ENCODE measurements around the gene KCNH2.

KCNH2 gene

GRCh38 chr7:151007469-151007898 lies 29.4 kb upstream of the KCNH2 start:
- no peak for DNase-seq (ENCODE audit: low read depth)
- in situ Hi-C loops (cut with HindIII; ENCODE audit: low sequenced_read_pairs), result no loop called here
- TF ChIP-seq CTCF (IDR thresholded peaks at IDR 0.05; ENCODE audit: low read depth, low read length, missing control alignments), result no peak
- no peak overlapping the region for H3K4me3 ChIP-seq (ENCODE audit: low read depth, low read length)

GRCh38 chr7:151006590-151007300 lies 28.6 kb upstream of the KCNH2 start:
- H3K4me3 ChIP-seq (ENCODE audit: low read depth, low read length), result no peak overlapping the region
- in situ Hi-C loops (cut with HindIII; ENCODE audit: low sequenced_read_pairs), result no loop called here
- DNase-seq (ENCODE audit: low read depth), result no peak
- no peak for TF ChIP-seq CTCF (IDR thresholded peaks at IDR 0.05; ENCODE audit: low read depth, low read length, missing control alignments)

- TF ChIP-seq CTCF (IDR thresholded peaks at IDR 0.05; ENCODE audit: low read depth, low read length, missing control alignments), result no peak
- in situ Hi-C loops (cut with HindIII; ENCODE audit: low sequenced_read_pairs), result no loop called here
- no peak overlapping the region for H3K4me3 ChIP-seq (ENCODE audit: low read depth, low read length)
- no peak for DNase-seq (ENCODE audit: low read depth)
These were observed 27.4 kb upstream of the KCNH2 start for GRCh38 chr7:151005566-151005965.

GRCh38 chr7:151003572-151003971 lies 25.5 kb upstream of the KCNH2 start:
- in situ Hi-C loops (cut with HindIII; ENCODE audit: low sequenced_read_pairs), result no loop called here
- no peak overlapping the region for H3K4me3 ChIP-seq (ENCODE audit: low read depth, low read length)
- no peak for TF ChIP-seq CTCF (IDR thresholded peaks at IDR 0.05; ENCODE audit: low read depth, low read length, missing control alignments)
- DNase-seq (ENCODE audit: low read depth), result no peak

- in situ Hi-C loops (cut with HindIII; ENCODE audit: low sequenced_read_pairs), result no loop called here
- H3K4me3 ChIP-seq (ENCODE audit: low read depth, low read length), result no peak overlapping the region
- DNase-seq (ENCODE audit: low read depth), result no peak
- no peak for TF ChIP-seq CTCF (IDR thresholded peaks at IDR 0.05; ENCODE audit: low read depth, low read length, missing control alignments)
These were observed 23.4 kb upstream of the KCNH2 start for GRCh38 chr7:151001546-151001945.

- no peak for DNase-seq (ENCODE audit: low read depth)
- TF ChIP-seq CTCF (IDR thresholded peaks at IDR 0.05; ENCODE audit: low read depth, low read length, missing control alignments), result no peak
- H3K4me3 ChIP-seq (ENCODE audit: low read depth, low read length), result no peak overlapping the region
- in situ Hi-C loops (cut with HindIII; ENCODE audit: low sequenced_read_pairs), result no loop called here
These were observed 22.9 kb upstream of the KCNH2 start for GRCh38 chr7:151000897-151001495.
